ENCODE measurements around the gene TFPT.

Gene TFPT

DNA sequence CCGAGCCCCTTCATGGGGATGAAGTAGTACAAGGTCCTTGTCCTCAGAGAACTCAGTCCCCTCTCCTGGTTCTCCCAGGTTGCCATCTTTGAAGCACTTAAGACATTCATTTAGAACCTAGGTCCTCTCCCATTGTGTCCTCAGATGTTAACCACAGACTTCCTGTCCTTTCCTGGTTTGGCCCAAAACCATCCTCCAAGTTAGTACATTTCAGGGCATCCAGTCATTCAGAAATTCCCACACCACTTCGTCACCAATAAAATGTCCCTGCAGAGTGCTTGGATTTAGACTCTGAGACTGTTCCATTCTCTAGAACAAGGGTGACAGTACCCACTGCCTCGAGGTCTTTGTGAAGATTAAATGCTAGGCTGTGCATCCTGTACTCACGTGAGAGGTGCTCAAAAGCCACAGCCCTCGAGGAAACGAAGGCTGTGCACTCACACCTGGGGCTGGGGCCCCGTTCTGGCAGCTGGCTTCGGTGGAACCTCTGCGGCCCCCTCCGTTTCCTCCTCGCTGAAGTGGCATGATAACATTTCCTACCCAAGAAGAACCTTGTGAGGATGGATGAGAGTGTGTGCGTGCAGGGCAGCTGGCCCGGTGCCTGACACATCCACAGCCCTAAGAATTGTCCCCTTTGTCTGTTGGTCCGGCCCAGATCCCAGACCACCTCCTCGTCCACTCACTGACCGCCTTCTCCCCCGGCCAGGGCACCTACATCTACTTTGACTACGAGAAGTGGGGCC is 39.3 kb upstream of the TFPT start:
- H3K27ac ChIP-seq (ENCODE audit: low read depth, low read length, poor library complexity, severe bottlenecking) = no peak overlapping the region

GRCh38 chr19:54153731-54154326 is 38.4 kb upstream of the TFPT start:
- no peaks in the 10 kb centered on the region for H3K27me3 ChIP-seq (ENCODE audit: insufficient read depth, low read length)
- H3K4me2 ChIP-seq (ENCODE audit: low read length) = no peak overlapping the region
- H3F3A ChIP-seq (ENCODE audit: insufficient read depth, low read length) = no peaks in the 10 kb centered on the region
- no peaks in the 10 kb centered on the region for H3K9me3 ChIP-seq (ENCODE audit: low read length)
- H3K9me2 ChIP-seq (ENCODE audit: low read depth, low read length) = no peaks in the 10 kb centered on the region
- H3K36me3 ChIP-seq (ENCODE audit: insufficient read depth, low read length) = peaks cover 87% of the 10 kb centered on the region
- no peaks in the 10 kb centered on the region for H4K20me1 ChIP-seq (ENCODE audit: insufficient read depth, low read length)
- no peak overlapping the region for H2AFZ ChIP-seq (ENCODE audit: low read length)
- H3K4me1 ChIP-seq (ENCODE audit: insufficient read depth, low read length, severe bottlenecking) = peaks cover 7% of the 10 kb centered on the region
- no peaks in the 10 kb centered on the region for H3K79me2 ChIP-seq (ENCODE audit: insufficient read depth, low read length)
- H3K9ac ChIP-seq (ENCODE audit: low read length) = no peak overlapping the region
- no peak for TF ChIP-seq EZH2 (IDR thresholded peaks at IDR 0.05; ENCODE audit: borderline replicate concordance, low read length)
- TF ChIP-seq, protein P1, sequence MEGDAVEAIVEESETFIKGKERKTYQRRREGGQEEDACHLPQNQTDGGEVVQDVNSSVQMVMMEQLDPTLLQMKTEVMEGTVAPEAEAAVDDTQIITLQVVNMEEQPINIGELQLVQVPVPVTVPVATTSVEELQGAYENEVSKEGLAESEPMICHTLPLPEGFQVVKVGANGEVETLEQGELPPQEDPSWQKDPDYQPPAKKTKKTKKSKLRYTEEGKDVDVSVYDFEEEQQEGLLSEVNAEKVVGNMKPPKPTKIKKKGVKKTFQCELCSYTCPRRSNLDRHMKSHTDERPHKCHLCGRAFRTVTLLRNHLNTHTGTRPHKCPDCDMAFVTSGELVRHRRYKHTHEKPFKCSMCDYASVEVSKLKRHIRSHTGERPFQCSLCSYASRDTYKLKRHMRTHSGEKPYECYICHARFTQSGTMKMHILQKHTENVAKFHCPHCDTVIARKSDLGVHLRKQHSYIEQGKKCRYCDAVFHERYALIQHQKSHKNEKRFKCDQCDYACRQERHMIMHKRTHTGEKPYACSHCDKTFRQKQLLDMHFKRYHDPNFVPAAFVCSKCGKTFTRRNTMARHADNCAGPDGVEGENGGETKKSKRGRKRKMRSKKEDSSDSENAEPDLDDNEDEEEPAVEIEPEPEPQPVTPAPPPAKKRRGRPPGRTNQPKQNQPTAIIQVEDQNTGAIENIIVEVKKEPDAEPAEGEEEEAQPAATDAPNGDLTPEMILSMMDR (IDR thresholded peaks at IDR 0.05; ENCODE audit: low read length) = no peak
- no peak overlapping the region for H3K27ac ChIP-seq (ENCODE audit: low read depth, low read length, poor library complexity, severe bottlenecking)
- H3K4me3 ChIP-seq (ENCODE audit: low read depth, low read length, poor library complexity, severe bottlenecking) = no peak overlapping the region

More for the DNA sequence above, 39.3 kb upstream of the TFPT start:
- peaks cover 11% of the 10 kb centered on the region for H3K4me1 ChIP-seq (ENCODE audit: insufficient read depth, low read length, severe bottlenecking)
- no peaks in the 10 kb centered on the region for H3K27me3 ChIP-seq (ENCODE audit: insufficient read depth, low read length)
- no peak overlapping the region for H2AFZ ChIP-seq (ENCODE audit: low read length)
- no peak overlapping the region for H3K9ac ChIP-seq (ENCODE audit: low read length)
- TF ChIP-seq EZH2 (IDR thresholded peaks at IDR 0.05; ENCODE audit: borderline replicate concordance, low read length) = no peak
- TF ChIP-seq, protein P1 (IDR thresholded peaks at IDR 0.05; ENCODE audit: low read length) = no peak
- no peaks in the 10 kb centered on the region for H3K9me3 ChIP-seq (ENCODE audit: low read length)
- no peaks in the 10 kb centered on the region for H4K20me1 ChIP-seq (ENCODE audit: insufficient read depth, low read length)
- no peaks in the 10 kb centered on the region for H3F3A ChIP-seq (ENCODE audit: insufficient read depth, low read length)
- no peak overlapping the region for H3K4me2 ChIP-seq (ENCODE audit: low read length)
- H3K4me3 ChIP-seq (ENCODE audit: low read depth, low read length, poor library complexity, severe bottlenecking) = no peak overlapping the region
- peaks cover 77% of the 10 kb centered on the region for H3K36me3 ChIP-seq (ENCODE audit: insufficient read depth, low read length)
- no peaks in the 10 kb centered on the region for H3K9me2 ChIP-seq (ENCODE audit: low read depth, low read length)
- H3K79me2 ChIP-seq (ENCODE audit: insufficient read depth, low read length) = no peaks in the 10 kb centered on the region

DNA sequence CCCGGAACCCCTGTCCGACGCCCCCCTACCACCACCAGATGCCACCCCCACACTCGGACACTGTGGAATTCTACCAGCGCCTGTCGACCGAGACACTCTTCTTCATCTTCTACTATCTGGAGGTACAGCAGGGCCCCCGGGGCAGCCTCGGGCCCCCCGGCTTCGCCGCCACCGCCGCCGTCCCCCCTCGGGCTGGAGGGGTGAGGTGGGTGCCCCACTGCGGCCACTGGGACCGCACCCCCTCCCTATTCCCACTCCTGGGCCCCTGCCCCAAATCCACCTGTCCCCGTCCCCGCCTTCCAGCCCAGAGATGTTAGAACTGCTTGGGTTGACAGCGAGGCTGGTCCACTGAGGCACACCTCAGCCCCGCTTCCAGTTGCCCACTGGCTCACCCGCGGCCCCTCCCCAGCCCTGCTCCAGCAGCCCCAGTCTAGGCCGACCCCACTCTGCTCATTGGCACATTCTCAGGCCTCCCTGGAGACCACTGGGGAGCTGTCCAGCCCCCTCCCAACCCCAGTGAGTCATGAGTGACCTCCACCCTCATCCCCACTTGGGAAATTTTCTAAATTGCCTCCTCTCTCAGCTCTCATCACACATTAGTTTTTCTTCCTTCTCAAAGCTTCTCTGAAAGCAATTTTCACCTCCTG is 37.5 kb upstream of the TFPT start:
- Histone ChIP-seq H3K4me3 (ENCODE audit: low read depth, low read length, poor library complexity, severe bottlenecking) (no peak overlapping the region), H3K27ac (ENCODE audit: low read depth, low read length, poor library complexity, severe bottlenecking) (no peak overlapping the region), H3K9ac (ENCODE audit: low read length) (no peak overlapping the region), H3K4me2 (ENCODE audit: low read length) (no peak overlapping the region), H3K27me3 (ENCODE audit: insufficient read depth, low read length) (no peaks in the 10 kb centered on the region), H3K36me3 (ENCODE audit: insufficient read depth, low read length) (peaks cover 94% of the 10 kb centered on the region), H3K79me2 (ENCODE audit: insufficient read depth, low read length) (no peaks in the 10 kb centered on the region), H3F3A (ENCODE audit: insufficient read depth, low read length) (no peaks in the 10 kb centered on the region), H3K4me1 (ENCODE audit: insufficient read depth, low read length, severe bottlenecking) (no peaks in the 10 kb centered on the region), H4K20me1 (ENCODE audit: insufficient read depth, low read length) (no peaks in the 10 kb centered on the region), H3K9me2 (ENCODE audit: low read depth, low read length) (no peaks in the 10 kb centered on the region), H3K9me3 (ENCODE audit: low read length) (no peaks in the 10 kb centered on the region), H2AFZ (ENCODE audit: low read length) (no peak overlapping the region)
- TF ChIP-seq EZH2 (IDR thresholded peaks at IDR 0.05; ENCODE audit: borderline replicate concordance, low read length) = no peak
- TF ChIP-seq, protein P1 (IDR thresholded peaks at IDR 0.05; ENCODE audit: low read length) = no peak

Data from OCI-LY1 (cell line).